ENCODE measurements around the gene C3orf62.

DNA sequence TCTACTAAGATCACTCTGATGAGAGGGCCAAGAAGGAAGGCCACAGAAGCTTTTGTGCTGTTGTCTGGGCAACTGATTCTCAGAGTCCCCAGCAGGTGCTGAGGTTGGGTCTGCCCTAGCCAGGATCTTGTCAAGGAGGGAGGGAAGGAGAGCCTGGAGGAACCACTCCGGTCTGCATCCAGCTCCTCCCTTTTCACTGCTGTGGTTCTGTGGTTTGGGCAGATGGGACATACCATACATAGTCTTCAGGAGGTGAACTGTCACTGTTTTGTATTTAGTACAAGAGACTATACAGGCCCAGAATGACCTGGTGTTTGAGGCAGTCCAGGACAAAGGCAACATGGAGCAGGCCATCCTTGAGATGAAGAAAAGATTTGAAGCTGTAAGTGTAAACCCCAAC lies 21.9 kb downstream of the C3orf62 start:
- TF ChIP-seq POLR2A (IDR thresholded peaks at IDR 0.05), result no peak
- TF ChIP-seq CTCF (IDR thresholded peaks at IDR 0.05), result no peak

Measured in breast epithelium (tissue), 3 donors.